GM20000 (cell line): Measurements from ENCODE around the gene CMC2.

Experiments used
- DNase-seq: peaks from one replicate; pipeline ENCODE4 v3.0.0; 2012; ENCODE audit warnings: low spot score
- TF ChIP-seq, protein P1 (sequence below): IDR thresholded peaks from 2 replicates; pipeline ENCODE4 v1.5.1; 2012; ENCODE audit warnings: mild to moderate bottlenecking, control low read depth; ENCODE audit errors: extremely low read depth, missing control alignments

CMC2 gene

DNA sequence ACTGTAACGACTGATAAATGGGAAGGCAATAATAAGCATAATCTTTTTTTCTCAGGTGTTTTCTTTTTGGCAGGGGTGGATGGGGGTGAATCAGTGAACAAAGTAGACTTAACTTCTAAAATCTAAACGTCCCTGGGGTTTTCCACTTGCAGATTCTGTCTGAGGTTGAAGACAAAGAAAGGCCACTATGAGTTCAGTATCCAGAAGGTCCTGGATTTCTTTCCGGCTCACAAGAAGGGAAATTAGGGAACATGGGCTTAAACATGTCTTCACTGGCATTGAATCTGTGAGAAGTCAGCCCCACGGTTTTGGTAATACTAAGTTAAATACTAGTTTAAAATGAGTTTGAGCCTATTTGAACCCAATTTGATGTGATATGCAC, 67.8 kb downstream of the CMC2 start:
- TF ChIP-seq, protein P1, sequence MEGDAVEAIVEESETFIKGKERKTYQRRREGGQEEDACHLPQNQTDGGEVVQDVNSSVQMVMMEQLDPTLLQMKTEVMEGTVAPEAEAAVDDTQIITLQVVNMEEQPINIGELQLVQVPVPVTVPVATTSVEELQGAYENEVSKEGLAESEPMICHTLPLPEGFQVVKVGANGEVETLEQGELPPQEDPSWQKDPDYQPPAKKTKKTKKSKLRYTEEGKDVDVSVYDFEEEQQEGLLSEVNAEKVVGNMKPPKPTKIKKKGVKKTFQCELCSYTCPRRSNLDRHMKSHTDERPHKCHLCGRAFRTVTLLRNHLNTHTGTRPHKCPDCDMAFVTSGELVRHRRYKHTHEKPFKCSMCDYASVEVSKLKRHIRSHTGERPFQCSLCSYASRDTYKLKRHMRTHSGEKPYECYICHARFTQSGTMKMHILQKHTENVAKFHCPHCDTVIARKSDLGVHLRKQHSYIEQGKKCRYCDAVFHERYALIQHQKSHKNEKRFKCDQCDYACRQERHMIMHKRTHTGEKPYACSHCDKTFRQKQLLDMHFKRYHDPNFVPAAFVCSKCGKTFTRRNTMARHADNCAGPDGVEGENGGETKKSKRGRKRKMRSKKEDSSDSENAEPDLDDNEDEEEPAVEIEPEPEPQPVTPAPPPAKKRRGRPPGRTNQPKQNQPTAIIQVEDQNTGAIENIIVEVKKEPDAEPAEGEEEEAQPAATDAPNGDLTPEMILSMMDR, result no peak
- DNase-seq, result no peak

DNA sequence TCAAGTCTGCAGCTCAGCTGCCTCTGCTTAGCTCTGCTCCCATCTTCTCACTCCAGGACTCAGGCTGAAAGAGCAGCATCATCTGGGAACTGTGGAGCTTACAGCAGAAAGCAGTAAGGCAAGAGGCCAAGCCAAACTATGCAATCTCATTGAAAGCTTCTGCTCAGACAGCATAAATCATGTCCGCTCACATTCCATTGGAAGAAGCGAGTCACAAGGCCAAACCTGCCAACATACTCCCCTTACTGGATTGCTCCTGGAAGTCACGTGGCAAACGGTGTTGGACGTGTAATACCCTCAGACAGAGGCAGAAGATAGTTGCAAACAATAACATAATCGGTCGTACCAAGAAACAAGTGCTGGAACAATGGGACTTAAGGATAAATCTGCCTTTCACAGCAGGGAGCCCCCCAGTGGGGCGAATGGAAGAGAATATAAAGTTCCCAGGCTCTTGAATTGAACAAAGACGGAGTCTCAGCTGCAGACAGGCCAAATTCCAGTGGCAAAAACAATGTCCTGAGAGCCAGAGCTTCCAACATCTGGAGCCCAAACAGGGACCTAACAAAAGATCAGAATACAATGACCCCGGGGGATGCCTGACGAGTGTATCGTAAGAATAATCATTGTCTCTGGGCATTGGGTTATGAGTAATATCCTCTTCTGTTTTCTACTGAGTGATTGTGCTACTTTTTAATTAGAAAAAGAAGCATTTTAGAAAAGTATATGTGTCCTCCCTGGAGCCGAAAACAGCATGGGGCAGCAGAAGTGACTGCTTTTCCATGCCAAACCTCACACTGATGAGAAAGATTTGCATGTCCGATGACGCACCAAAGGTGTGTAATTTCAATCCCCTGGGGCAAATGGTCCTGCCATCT, 68.4 kb downstream of the CMC2 start:
- DNase-seq, result no peak
- TF ChIP-seq, protein P1, result no peak

DNA sequence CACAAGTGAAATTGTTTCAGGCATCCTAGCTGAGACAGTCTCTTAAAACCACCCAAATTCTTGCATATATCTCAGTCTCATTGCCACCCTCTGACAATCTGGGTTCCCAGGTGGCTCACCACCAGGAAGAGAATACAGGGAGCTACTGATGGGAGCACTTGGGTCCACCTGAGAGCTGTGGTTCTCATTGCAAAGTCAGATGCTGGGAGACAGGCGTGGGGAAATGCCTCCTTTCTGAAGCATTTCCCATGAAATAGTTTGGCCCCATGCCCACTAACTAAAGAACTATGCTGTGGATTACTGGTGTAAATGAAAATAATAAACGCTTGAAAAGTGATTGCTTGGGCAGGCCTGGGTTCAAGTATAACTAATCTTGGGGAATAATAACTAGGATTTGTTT, 70.3 kb downstream of the CMC2 start:
- no peak for DNase-seq
- TF ChIP-seq, protein P1, result no peak

DNA sequence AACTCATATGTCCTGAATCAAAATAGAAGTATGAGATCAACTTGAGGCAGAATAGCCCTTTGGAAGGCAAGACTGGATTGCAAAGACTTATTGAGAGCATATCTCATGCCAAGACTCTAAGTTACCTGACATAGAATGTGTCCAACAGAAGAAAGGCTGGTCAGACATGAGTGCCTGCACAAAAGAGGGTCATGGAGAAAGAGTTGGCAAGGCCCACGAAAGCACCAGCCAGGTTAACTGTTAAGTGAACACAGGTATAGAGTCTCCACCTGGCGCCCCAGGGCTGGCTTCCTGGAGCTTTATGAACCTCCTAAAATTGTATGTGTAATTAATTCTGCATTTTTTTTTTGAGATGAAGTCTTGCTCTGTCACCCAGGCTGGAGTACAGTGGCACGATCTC, 71.0 kb downstream of the CMC2 start:
- DNase-seq, result no peak
- TF ChIP-seq, protein P1, result no peak

DNA sequence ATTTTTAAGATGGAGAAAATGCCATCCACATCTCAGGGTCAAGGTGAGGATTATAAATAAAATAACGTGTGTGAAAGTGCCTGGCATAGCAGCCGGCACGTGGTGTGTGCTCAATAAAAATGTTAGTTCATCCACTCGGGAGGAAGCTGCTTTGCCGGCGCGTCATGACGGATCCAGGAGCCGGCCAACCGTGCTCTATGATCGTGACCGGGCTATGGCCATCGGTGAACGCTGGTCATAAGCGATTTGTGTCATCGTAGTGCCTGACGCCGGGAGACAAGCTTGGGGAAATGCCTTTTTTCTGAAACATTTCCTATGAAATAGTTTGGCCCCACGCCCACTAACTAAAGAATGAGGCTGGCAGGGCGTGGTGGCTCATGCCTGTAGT, 74.0 kb downstream of the CMC2 start:
- DNase-seq, result no peak
- TF ChIP-seq, protein P1, result no peak

DNA sequence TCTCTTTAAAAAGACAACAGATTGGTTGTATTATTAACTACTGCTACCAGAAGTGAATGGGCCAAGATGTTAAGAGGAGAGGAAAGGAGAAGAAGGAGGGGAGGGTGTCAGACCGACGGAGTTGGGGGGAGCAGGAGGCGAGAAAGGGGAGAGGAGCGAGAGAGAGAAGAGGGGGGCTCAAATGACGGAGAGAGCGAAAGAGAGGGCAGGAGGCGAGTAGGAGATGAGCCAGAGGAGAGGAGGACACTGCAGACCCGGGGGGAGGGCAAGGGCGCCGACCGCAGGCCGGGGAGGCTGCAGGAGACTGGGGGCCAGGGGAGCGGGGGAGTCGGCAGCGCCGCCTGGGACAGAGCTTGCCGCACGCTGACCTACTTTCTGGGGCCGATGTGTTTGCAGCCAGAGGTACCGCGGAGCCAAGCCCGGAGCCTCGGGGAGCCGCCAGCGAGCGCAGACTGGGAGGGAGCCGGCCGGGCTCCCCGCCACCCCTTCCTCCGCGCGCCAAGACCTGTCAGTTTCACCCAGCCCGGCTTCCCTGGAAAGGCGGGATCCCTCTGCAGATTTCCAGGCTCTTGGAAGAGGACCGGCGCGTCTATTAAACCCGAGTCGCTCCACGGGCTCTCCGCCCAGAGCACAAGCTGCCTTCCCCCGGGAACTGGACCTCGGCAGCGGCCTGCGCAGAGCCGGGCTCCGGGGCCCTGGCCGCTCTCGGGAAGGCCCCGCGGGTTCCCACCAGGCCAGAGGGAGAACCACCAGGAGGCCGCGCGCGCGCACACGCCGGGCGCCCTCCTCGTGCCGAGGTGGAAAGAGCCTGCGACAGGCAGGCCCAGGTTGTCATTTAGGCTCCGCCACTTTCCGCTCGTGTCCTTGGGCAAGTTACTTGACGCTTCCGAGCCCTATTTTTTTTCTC, 74.6 kb downstream of the CMC2 start:
- TF ChIP-seq, protein P1, result no peak
- DNase-seq, result peak; percentile 38

DNA sequence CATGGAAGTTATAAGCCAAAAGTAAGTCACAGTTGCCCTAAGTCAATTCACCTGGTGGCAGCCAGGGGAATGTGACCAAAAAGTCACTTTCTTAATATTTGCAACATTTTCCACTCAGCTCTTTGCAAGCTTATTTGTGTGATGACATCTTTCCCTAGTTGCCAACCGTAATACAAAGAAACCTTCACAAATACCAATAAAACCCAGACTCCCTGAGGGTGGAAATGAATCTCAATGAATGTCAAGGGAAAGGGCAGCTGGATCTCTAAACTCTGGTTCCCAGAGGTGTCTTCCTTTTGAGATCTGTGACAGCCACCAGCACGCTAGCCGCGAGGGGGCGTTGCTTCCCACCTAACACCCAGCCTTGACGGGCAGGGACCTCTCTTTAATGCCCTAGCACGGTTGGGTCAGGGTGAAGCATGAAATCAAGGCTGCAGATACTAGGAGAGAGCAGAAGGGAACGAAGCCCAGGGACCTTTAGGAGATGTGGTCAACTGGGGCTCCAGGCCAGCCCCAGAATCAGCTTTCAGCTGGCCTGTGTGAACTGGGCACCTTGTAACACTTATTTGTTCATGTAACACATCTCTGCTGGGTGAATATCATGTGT, 82.2 kb downstream of the CMC2 start:
- TF ChIP-seq, protein P1, result peak; percentile 77
- DNase-seq, result peak; percentile 74
